ENCODE measurements around the gene ZNF497. TPM values are rescaled to one million over a fixed set of nuclear protein-coding genes. Genes with fewer than 3 reads are reported as not detected.

ZNF497 gene
- total and polyA plus RNA-seq, 9 of the 15 experiments (the other 6 are each of a cell fraction or from before 2014, with no cell fraction given), result 0.06 to 0.98 (median 0.44) TPM; not detected in 1

DNA sequence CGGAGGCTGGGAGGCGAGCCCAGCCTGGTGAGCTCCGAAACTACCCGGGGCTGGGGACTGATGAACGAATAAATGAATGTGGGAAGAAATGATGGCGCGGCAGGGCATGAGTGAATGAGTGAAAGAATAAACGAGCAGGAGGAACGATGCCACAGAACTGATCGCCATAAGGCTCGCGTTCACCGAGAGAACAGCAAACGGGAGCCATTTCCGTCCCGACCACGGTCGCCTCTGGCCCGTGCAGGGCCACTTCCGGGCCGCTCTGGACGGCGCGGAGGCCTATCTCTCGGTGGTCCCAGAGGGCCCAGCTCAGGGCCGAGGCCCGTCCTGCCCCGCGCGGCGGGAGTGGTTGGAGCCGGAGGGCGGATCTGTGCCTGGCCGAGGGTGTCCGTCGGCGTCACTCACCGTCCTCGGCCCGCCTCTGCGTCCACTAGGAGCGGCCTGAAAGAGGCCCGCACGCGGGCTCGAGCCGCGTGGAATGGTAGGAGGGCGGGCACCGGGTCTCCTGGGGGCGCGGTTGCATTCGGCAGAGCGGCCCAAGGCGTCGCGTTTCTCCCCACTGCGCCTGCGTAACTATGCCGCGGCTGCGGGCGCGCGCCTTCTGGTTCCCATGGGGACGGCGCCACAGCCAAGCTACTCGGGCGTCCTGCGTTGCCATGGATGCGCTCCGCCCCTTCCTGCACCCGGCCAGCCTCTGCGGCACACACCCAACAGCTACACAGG is at the start of gene ZNF497 (continued):
- TF ChIP-seq PPARD (CRISPR knock-in tag; IDR thresholded peaks at IDR 0.05), result no peak
- TF ChIP-seq BMI1 (IDR thresholded peaks at IDR 0.05; ENCODE audit: low read length), result peak; percentile 100
- TF ChIP-seq, protein P1, sequence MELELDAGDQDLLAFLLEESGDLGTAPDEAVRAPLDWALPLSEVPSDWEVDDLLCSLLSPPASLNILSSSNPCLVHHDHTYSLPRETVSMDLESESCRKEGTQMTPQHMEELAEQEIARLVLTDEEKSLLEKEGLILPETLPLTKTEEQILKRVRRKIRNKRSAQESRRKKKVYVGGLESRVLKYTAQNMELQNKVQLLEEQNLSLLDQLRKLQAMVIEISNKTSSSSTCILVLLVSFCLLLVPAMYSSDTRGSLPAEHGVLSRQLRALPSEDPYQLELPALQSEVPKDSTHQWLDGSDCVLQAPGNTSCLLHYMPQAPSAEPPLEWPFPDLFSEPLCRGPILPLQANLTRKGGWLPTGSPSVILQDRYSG (tag; conservative IDR thresholded peaks at IDR 0.05; ENCODE audit: low read depth), result no peak
- no peak for TF ChIP-seq IRF2 (CRISPR knock-in tag; IDR thresholded peaks at IDR 0.05)
- peak; percentile 91 for TF ChIP-seq POLR2B (IDR thresholded peaks at IDR 0.05; ENCODE audit: low read depth, partially characterized antibody)
- no peak for TF ChIP-seq CEBPZ (IDR thresholded peaks at IDR 0.05; ENCODE audit: borderline replicate concordance, low read depth, low read length)
- peak; percentile 90 for TF ChIP-seq ZBTB2 (IDR thresholded peaks at IDR 0.05)
- no peak for TF ChIP-seq ZNF511 (CRISPR knock-in tag; IDR thresholded peaks at IDR 0.05)
- TF ChIP-seq, protein P2, sequence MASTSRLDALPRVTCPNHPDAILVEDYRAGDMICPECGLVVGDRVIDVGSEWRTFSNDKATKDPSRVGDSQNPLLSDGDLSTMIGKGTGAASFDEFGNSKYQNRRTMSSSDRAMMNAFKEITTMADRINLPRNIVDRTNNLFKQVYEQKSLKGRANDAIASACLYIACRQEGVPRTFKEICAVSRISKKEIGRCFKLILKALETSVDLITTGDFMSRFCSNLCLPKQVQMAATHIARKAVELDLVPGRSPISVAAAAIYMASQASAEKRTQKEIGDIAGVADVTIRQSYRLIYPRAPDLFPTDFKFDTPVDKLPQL (IDR thresholded peaks at IDR 0.05; ENCODE audit: extremely low read depth, insufficient read length), result no peak
- TF ChIP-seq CCAR2 (IDR thresholded peaks at IDR 0.05; ENCODE audit: low read depth, low read length), result no peak
- TF ChIP-seq U2AF2 (optimal IDR thresholded peaks at IDR 0.05; ENCODE audit: low read depth, low read length), result no peak
- TF ChIP-seq GTF2F1 (IDR thresholded peaks at IDR 0.05; ENCODE audit: low read depth, low read length), result peak; percentile 51; the same call in 1 of the 2 replicates

Measured in K562 (cell line).